ENCODE data around the gene SLC2A13. TPM values are rescaled to one million over a fixed set of nuclear protein-coding genes. Genes with fewer than 3 reads are reported as not detected.

The SLC2A13 gene
- polyA plus RNA-seq, 3 donors = 2.2 to 2.9 (median 2.5) TPM

GRCh38 chr12:40123496-40123895, 17.6 kb upstream of the SLC2A13 start:
- peak; percentile 54 to 88 (median 55) for DNase-seq
- no CpG with 5 or more reads among the region's 1 CpG for WGBS (ENCODE audit: insufficient coverage)
- Histone ChIP-seq H3K9ac (ENCODE audit: insufficient read depth, low read length, poor library complexity, severe bottlenecking) (no peak overlapping the region), H3K27me3 (ENCODE audit: control insufficient read depth in 2 of 2, insufficient read depth in 2 of 2, low read length in 2 of 2) (no peaks in the 10 kb centered on the region), H3K4me2 (replicated peaks; ENCODE audit: extremely low read depth, low read length, poor library complexity, severe bottlenecking) (no peak overlapping the region), H3K4me1 (ENCODE audit: control insufficient read depth in 1 of 2, insufficient read depth in 2 of 2, low read length in 2 of 2) (peaks cover 5 to 6% of the 10 kb centered on the region in 2 donors), H3K9me3 (replicated peaks in 1 of 2; ENCODE audit: control insufficient read depth in 1 of 2, insufficient read depth in 1 of 2, low read length in 2 of 2) (no peaks in the 10 kb centered on the region), H3K27ac (ENCODE audit: low read depth in 1 of 2, low read length in 2 of 2) (no peak overlapping the region), H2AFZ (ENCODE audit: insufficient read depth, low read depth, low read length, poor library complexity, severe bottlenecking) (no peak overlapping the region), H3K79me2 (ENCODE audit: insufficient read depth, low read length) (no peaks in the 10 kb centered on the region), H3K4me3 (replicated peaks in 1 of 3; ENCODE audit: low read depth in 2 of 3, low read length in 3 of 3) (no peak overlapping the region), H3K36me3 (replicated peaks in 1 of 2; ENCODE audit: control insufficient read depth in 1 of 2, insufficient read depth in 2 of 2, low read length in 2 of 2) (no peaks in the 10 kb centered on the region), H4K20me1 (ENCODE audit: insufficient read depth, low read length) (no peaks in the 10 kb centered on the region)
- TF ChIP-seq CTCF (IDR thresholded peaks at IDR 0.05) = no peak
- intact Hi-C loops (cut with micrococcal nuclease) = no loop called here
- no peaks in the 10 kb centered on the region for H3K27me3 Mint-ChIP-seq (ENCODE audit: low read depth in 3 of 3)
- no peak overlapping the region for H3K4me3 Mint-ChIP-seq
- peaks cover 6% of the 10 kb centered on the region for H3K4me1 Mint-ChIP-seq
- H3K36me3 Mint-ChIP-seq = no peaks in the 10 kb centered on the region
- no peak overlapping the region for H3K27ac Mint-ChIP-seq
- H3K9me3 Mint-ChIP-seq = peaks cover 0 to 7% (median 1%) of the 10 kb centered on the region in 7 donors

GRCh38 chr12:40122842-40123241, 17.0 kb upstream of the SLC2A13 start:
- no peak overlapping the region for H3K4me2 ChIP-seq (replicated peaks; ENCODE audit: extremely low read depth, low read length, poor library complexity, severe bottlenecking)
- no peaks in the 10 kb centered on the region for H3K27me3 Mint-ChIP-seq (ENCODE audit: low read depth in 3 of 3)
- H3K27me3 ChIP-seq (ENCODE audit: control insufficient read depth in 2 of 2, insufficient read depth in 2 of 2, low read length in 2 of 2) = no peaks in the 10 kb centered on the region
- peaks cover 0 to 10% (median 3%) of the 10 kb centered on the region in 7 donors for H3K9me3 Mint-ChIP-seq
- H3K4me1 Mint-ChIP-seq = peaks cover 6% of the 10 kb centered on the region
- TF ChIP-seq CTCF (IDR thresholded peaks at IDR 0.05) = no peak
- no peaks in the 10 kb centered on the region for H3K36me3 ChIP-seq (replicated peaks in 1 of 2; ENCODE audit: control insufficient read depth in 1 of 2, insufficient read depth in 2 of 2, low read length in 2 of 2)
- H3K27ac ChIP-seq (ENCODE audit: low read depth in 1 of 2, low read length in 2 of 2) = no peak overlapping the region
- WGBS (ENCODE audit: insufficient coverage) = no CpG with 5 or more reads among the region's 1 CpG
- no peaks in the 10 kb centered on the region for H4K20me1 ChIP-seq (ENCODE audit: insufficient read depth, low read length)
- H3K9ac ChIP-seq (ENCODE audit: insufficient read depth, low read length, poor library complexity, severe bottlenecking) = no peak overlapping the region
- DNase-seq = no peak
- no peak overlapping the region for H3K4me3 Mint-ChIP-seq
- no peak overlapping the region for H3K27ac Mint-ChIP-seq
- no peaks in the 10 kb centered on the region for H3K9me3 ChIP-seq (replicated peaks in 1 of 2; ENCODE audit: control insufficient read depth in 1 of 2, insufficient read depth in 1 of 2, low read length in 2 of 2)
- H3K36me3 Mint-ChIP-seq = no peaks in the 10 kb centered on the region
- H3K4me1 ChIP-seq (ENCODE audit: control insufficient read depth in 1 of 2, insufficient read depth in 2 of 2, low read length in 2 of 2) = peaks cover 5 to 6% of the 10 kb centered on the region in 2 donors
- intact Hi-C loops (cut with micrococcal nuclease) = no loop called here
- H3K79me2 ChIP-seq (ENCODE audit: insufficient read depth, low read length) = no peaks in the 10 kb centered on the region
- H2AFZ ChIP-seq (ENCODE audit: insufficient read depth, low read depth, low read length, poor library complexity, severe bottlenecking) = no peak overlapping the region
- H3K4me3 ChIP-seq (replicated peaks in 1 of 3; ENCODE audit: low read depth in 2 of 3, low read length in 3 of 3) = no peak overlapping the region
